Mesenchymal stem cell (in vitro differentiated cells and primary cell): Measurements from ENCODE around the gene WDR4. TPM values are rescaled to one million over a fixed set of nuclear protein-coding genes. Genes with fewer than 3 reads are reported as not detected.
A peak's percentile ranks its signal among the peaks of the same experiment; 100 is the strongest.
"Not testable (repeated sequence)": the region's sequence is repeated elsewhere in the genome, so short reads cannot be mapped to it uniquely, and the experiment has no call there.

Source experiments
- DNase-seq: peaks from one replicate; pipeline ENCODE4 v3.0.0-alpha.2; 2013
- H2AFZ ChIP-seq: one replicate; pipeline ENCODE4 v1.6.1; 2013; ENCODE audit warnings: low read depth, mild to moderate bottlenecking, control low read depth, inconsistent platforms, low read length, moderate library complexity
- H2AK5ac ChIP-seq: 2 replicates; pipeline ENCODE4 v1.6.1; 2013; ENCODE audit warnings: low read length, moderate library complexity, mild to moderate bottlenecking, inconsistent platforms; ENCODE audit not compliant: severe bottlenecking
- H2BK120ac ChIP-seq: one replicate; pipeline ENCODE4 v1.6.1; 2013; ENCODE audit warnings: low read depth, mild to moderate bottlenecking, inconsistent platforms, low read length, moderate library complexity
- H2BK12ac ChIP-seq, 2 experiments: one replicate each; pipeline ENCODE4 v1.6.1; 2013; ENCODE audit warnings: inconsistent platforms in 2 of 2, low read length in 2 of 2, mild to moderate bottlenecking in 2 of 2, moderate library complexity in 2 of 2, control low read depth in 1 of 2
- H2BK15ac ChIP-seq: one replicate; pipeline ENCODE4 v1.6.1; 2013; ENCODE audit warnings: mild to moderate bottlenecking, low read depth, inconsistent platforms; ENCODE audit not compliant: poor library complexity, severe bottlenecking
- H2BK5ac ChIP-seq: 2 replicates; pipeline ENCODE4 v1.6.1; 2013; ENCODE audit warnings: low read depth, mild to moderate bottlenecking, low read length, control low read depth, inconsistent platforms; ENCODE audit not compliant: poor library complexity, severe bottlenecking
- H3K14ac ChIP-seq, 2 experiments: one replicate each; pipeline ENCODE4 v1.6.1; 2013; ENCODE audit warnings: inconsistent platforms in 2 of 2, low read length in 2 of 2, control low read depth in 1 of 2, mild to moderate bottlenecking in 1 of 2, moderate library complexity in 1 of 2
- H3K18ac ChIP-seq, 2 experiments: one replicate each; pipeline ENCODE4 v1.6.1; 2013; ENCODE audit warnings: inconsistent platforms in 2 of 2, low read length in 2 of 2, control low read depth in 1 of 2, low read depth in 1 of 2, mild to moderate bottlenecking in 1 of 2
- H3K23ac ChIP-seq, 2 experiments: one replicate each; pipeline ENCODE4 v1.6.1; 2013; ENCODE audit warnings: inconsistent platforms in 2 of 2, low read length in 2 of 2, mild to moderate bottlenecking in 2 of 2, moderate library complexity in 2 of 2, control low read depth in 1 of 2
- H3K27ac ChIP-seq: 2 replicates; pipeline ENCODE4 v1.5.1; 2013; ENCODE audit warnings: mild to moderate bottlenecking, moderate library complexity, low read length, control low read depth, inconsistent platforms; ENCODE audit not compliant: poor library complexity, severe bottlenecking
- H3K27me3 ChIP-seq, 2 experiments: 2 replicates each; pipeline versions ENCODE4 v1.6.1 to v1.7.0; 2013; ENCODE audit warnings: low read length in 2 of 2, mild to moderate bottlenecking in 2 of 2, moderate library complexity in 2 of 2, control low read depth in 1 of 2, inconsistent platforms in 1 of 2; ENCODE audit not compliant: control insufficient read depth in 1 of 2, insufficient read depth in 1 of 2
- H3K36me3 ChIP-seq, 2 experiments: 2 replicates each; pipeline versions ENCODE4 v1.6.1 to v1.7.0; 2013; ENCODE audit warnings: low read length in 2 of 2, control low read depth in 1 of 2, inconsistent platforms in 1 of 2, low read depth in 1 of 2, mild to moderate bottlenecking in 1 of 2; ENCODE audit not compliant: insufficient read depth in 2 of 2, control insufficient read depth in 1 of 2
- H3K4ac ChIP-seq, 2 experiments: one replicate each; pipeline ENCODE4 v1.6.1; 2013; ENCODE audit warnings: inconsistent platforms in 2 of 2, low read length in 2 of 2, mild to moderate bottlenecking in 2 of 2, moderate library complexity in 2 of 2, control low read depth in 1 of 2, low read depth in 1 of 2
- H3K4me1 ChIP-seq: 2 replicates; pipeline ENCODE4 v1.6.1; 2013; ENCODE audit warnings: low read depth, low read length, control low read depth; ENCODE audit not compliant: control insufficient read depth, insufficient read depth
- H3K4me2 ChIP-seq: 2 replicates; pipeline ENCODE4 v1.6.1; 2013; ENCODE audit warnings: low read length, mild to moderate bottlenecking, inconsistent platforms; ENCODE audit not compliant: poor library complexity, severe bottlenecking
- H3K4me3 ChIP-seq, 2 experiments: 2 replicates each; pipeline versions ENCODE4 v1.5.1 to v1.7.0; 2013; ENCODE audit warnings: low read length in 2 of 2, mild to moderate bottlenecking in 2 of 2, control low read depth in 1 of 2, low read depth in 1 of 2; ENCODE audit not compliant: insufficient read depth in 1 of 2
- H3K79me1 ChIP-seq: replicated peaks from 2 replicates; pipeline ENCODE4 v1.6.1; 2013; ENCODE audit warnings: mild to moderate bottlenecking, control low read depth, low read length, inconsistent platforms; ENCODE audit not compliant: poor library complexity, severe bottlenecking
- H3K9ac ChIP-seq: 2 replicates; pipeline ENCODE4 v1.7.0; 2013; ENCODE audit warnings: mild to moderate bottlenecking, low read length, moderate library complexity
- H3K9me3 ChIP-seq: 2 replicates; pipeline ENCODE4 v1.7.0; 2013; ENCODE audit warnings: mild to moderate bottlenecking, low read length; ENCODE audit not compliant: control insufficient read depth
- H4K8ac ChIP-seq: one replicate; pipeline ENCODE4 v1.6.1; 2013; ENCODE audit warnings: inconsistent platforms, mild to moderate bottlenecking, low read length, moderate library complexity
- H4K91ac ChIP-seq: one replicate; pipeline ENCODE4 v1.6.1; 2013; ENCODE audit warnings: mild to moderate bottlenecking, low read length, inconsistent platforms
- WGBS: methylation state at CpG from one replicate; pipeline ENCODE4 v1.1.7; 2013; ENCODE audit warnings: mixed read lengths; 5-methylcytosine and 5-hydroxymethylcytosine counted together
- polyA plus RNA-seq, 2 experiments: library from polyadenylated mRNA; stranded (reverse); fragments of 200-250 nt; gene quantifications; one replicate each; pipeline ENCODE4 v1.2.3, GENCODE V29; 2013

The WDR4 gene
- polyA plus RNA-seq (2013, experiment 1 of 2): 6.9 TPM
- 6.9 TPM for polyA plus RNA-seq (2013, experiment 2 of 2)

GRCh38 chr21:42878993-42879787 is at the start of gene WDR4:
TSS of gene WDR4 (minus strand) at chr21:42879539. CDS start at chr21:42879495, 44 bp downstream.
- H3K4ac ChIP-seq: peak within 1 kb of the TSS; percentile 79 to 81
- peak within 1 kb of the TSS in 1 of 2 experiments; percentile 36 for H3K14ac ChIP-seq
- peak within 1 kb of the TSS; percentile 97 for H3K4me2 ChIP-seq
- H3K79me1 ChIP-seq: peaks cover 18% of the 10 kb centered on the region
- no peak within 1 kb of the TSS for H2BK12ac ChIP-seq
- H3K4me3 ChIP-seq: peak within 1 kb of the TSS; percentile 88 to 97
- peaks cover 3% of the 10 kb centered on the region for H3K4me1 ChIP-seq
- H3K36me3 ChIP-seq: peaks cover 13 to 21% of the 10 kb centered on the region in 2 experiments
- under 1% methylated on average over 79 of the region's 80 CpGs for WGBS
- H3K27me3 ChIP-seq: no peaks in the 10 kb centered on the region
- H2BK5ac ChIP-seq: no peak within 1 kb of the TSS
- H2AK5ac ChIP-seq: no peak within 1 kb of the TSS
- peak within 1 kb of the TSS; percentile 46 for H2AFZ ChIP-seq
- peak within 1 kb of the TSS in 1 of 2 experiments; percentile 84 for H3K23ac ChIP-seq
- peak within 1 kb of the TSS; percentile 92 for H3K9ac ChIP-seq
- peak within 1 kb of the TSS; percentile 93 for H4K91ac ChIP-seq
- H3K27ac ChIP-seq: peak within 1 kb of the TSS; percentile 70
- H3K9me3 ChIP-seq: no peaks in the 10 kb centered on the region
- DNase-seq: peak; percentile 97
- peak within 1 kb of the TSS; percentile 96 for H2BK15ac ChIP-seq
- peak within 1 kb of the TSS; percentile 87 for H4K8ac ChIP-seq
- peak within 1 kb of the TSS; percentile 54 for H2BK120ac ChIP-seq
- peak within 1 kb of the TSS; percentile 80 to 94 for H3K18ac ChIP-seq

GRCh38 chr21:42927474-42928200 is 48.3 kb upstream of the WDR4 start:
- not testable (repeated sequence) for H3K36me3 ChIP-seq, H2BK15ac ChIP-seq, H3K4me3 ChIP-seq, H2BK5ac ChIP-seq, H4K8ac ChIP-seq, H2AK5ac ChIP-seq, H3K14ac ChIP-seq, H2BK120ac ChIP-seq, H3K27ac ChIP-seq, H3K9me3 ChIP-seq, H3K4me2 ChIP-seq, H3K4ac ChIP-seq, H3K23ac ChIP-seq, H3K4me1 ChIP-seq, H3K27me3 ChIP-seq, DNase-seq, H3K9ac ChIP-seq, H2AFZ ChIP-seq, H3K79me1 ChIP-seq
- peak overlapping the region in 1 of 2 experiments; percentile 77 for H2BK12ac ChIP-seq
- peak overlapping the region in 1 of 2 experiments; percentile 20 for H3K18ac ChIP-seq
- 95% methylated on average over 23 of the region's 23 CpGs for WGBS
- H4K91ac ChIP-seq: peak overlapping the region; percentile 66

- peaks cover 4% of the 10 kb centered on the region for H3K79me1 ChIP-seq
- no peak within 1 kb of the TSS for H2BK5ac ChIP-seq
- peaks cover 0 to 3% of the 10 kb centered on the region in 2 experiments for H3K36me3 ChIP-seq
- no peak within 1 kb of the TSS for H3K4ac ChIP-seq
- H3K18ac ChIP-seq: peak within 1 kb of the TSS; percentile 77 to 80
- no peak within 1 kb of the TSS for H3K4me2 ChIP-seq
- no peaks in the 10 kb centered on the region for H3K9me3 ChIP-seq
- no peak within 1 kb of the TSS for H3K9ac ChIP-seq
- H2BK15ac ChIP-seq: no peak within 1 kb of the TSS
- H3K4me1 ChIP-seq: peaks cover 6% of the 10 kb centered on the region
- peak within 1 kb of the TSS in 1 of 2 experiments; percentile 55 for H2BK12ac ChIP-seq
- no peak within 1 kb of the TSS for H2BK120ac ChIP-seq
- H3K4me3 ChIP-seq: no peak within 1 kb of the TSS
- no peak within 1 kb of the TSS for H2AFZ ChIP-seq
- peak within 1 kb of the TSS; percentile 35 for H4K8ac ChIP-seq
- no peak within 1 kb of the TSS for H3K14ac ChIP-seq
- WGBS: 82% methylated on average over 29 of the region's 29 CpGs
- no peak within 1 kb of the TSS for H4K91ac ChIP-seq
- DNase-seq: peak; percentile 58
- peak within 1 kb of the TSS; percentile 94 for H2AK5ac ChIP-seq
- H3K27me3 ChIP-seq: no peaks in the 10 kb centered on the region
- H3K27ac ChIP-seq: no peak within 1 kb of the TSS
- no peak within 1 kb of the TSS for H3K23ac ChIP-seq
Observed at GRCh38 chr21:42925114-42925926, 46.0 kb upstream of the WDR4 start, which contains the start of gene ERVH48-1. TSS of gene ERVH48-1 (minus strand) at chr21:42925630. CDS start at chr21:42919006, 6,624 bp downstream.
